BE2C (cell line): ENCODE data around the gene EGF. TPM values are rescaled to one million over a fixed set of nuclear protein-coding genes. Genes with fewer than 3 reads are reported as not detected.

ENCODE experiments used
- DNase-seq: peaks from one replicate; pipeline ENCODE4 v3.0.0-alpha.2; 2020
- H3K27me3 ChIP-seq: fragments of 250-450 bp; sonication (Bioruptor Pico); 2 replicates; pipeline ENCODE4 v1.5.1; 2020; ENCODE audit warnings: mild to moderate bottlenecking
- H3K36me3 ChIP-seq: fragments of 250-450 bp; sonication (Bioruptor Pico); 2 replicates; pipeline ENCODE4 v1.5.1; 2020; ENCODE audit warnings: mild to moderate bottlenecking
- H3K4me1 ChIP-seq: fragments of 250-450 bp; sonication (Bioruptor Pico); 2 replicates; pipeline ENCODE4 v1.5.1; 2020
- H3K4me3 ChIP-seq: 2 replicates; pipeline ENCODE4 v1.5.1; 2011; ENCODE audit warnings: low read depth, low read length
- H3K9me3 ChIP-seq: fragments of 250-450 bp; sonication (Bioruptor Pico); 2 replicates; pipeline ENCODE4 v1.5.1; 2020
- polyA plus RNA-seq: library from polyadenylated mRNA; unstranded; fragments of >200 nt; gene quantifications from one replicate; pipeline ENCODE4 v1.2.1, GENCODE V29; 2012; ENCODE audit warnings: low read depth, missing spikeins; ENCODE audit not compliant: insufficient read length, insufficient read depth
- TF ChIP-seq, protein P1 (sequence below): IDR thresholded peaks from 2 replicates; pipeline ENCODE4 v1.5.1; 2012; ENCODE audit warnings: mild to moderate bottlenecking, low read depth, low read length

The EGF gene
- polyA plus RNA-seq: not detected

DNA sequence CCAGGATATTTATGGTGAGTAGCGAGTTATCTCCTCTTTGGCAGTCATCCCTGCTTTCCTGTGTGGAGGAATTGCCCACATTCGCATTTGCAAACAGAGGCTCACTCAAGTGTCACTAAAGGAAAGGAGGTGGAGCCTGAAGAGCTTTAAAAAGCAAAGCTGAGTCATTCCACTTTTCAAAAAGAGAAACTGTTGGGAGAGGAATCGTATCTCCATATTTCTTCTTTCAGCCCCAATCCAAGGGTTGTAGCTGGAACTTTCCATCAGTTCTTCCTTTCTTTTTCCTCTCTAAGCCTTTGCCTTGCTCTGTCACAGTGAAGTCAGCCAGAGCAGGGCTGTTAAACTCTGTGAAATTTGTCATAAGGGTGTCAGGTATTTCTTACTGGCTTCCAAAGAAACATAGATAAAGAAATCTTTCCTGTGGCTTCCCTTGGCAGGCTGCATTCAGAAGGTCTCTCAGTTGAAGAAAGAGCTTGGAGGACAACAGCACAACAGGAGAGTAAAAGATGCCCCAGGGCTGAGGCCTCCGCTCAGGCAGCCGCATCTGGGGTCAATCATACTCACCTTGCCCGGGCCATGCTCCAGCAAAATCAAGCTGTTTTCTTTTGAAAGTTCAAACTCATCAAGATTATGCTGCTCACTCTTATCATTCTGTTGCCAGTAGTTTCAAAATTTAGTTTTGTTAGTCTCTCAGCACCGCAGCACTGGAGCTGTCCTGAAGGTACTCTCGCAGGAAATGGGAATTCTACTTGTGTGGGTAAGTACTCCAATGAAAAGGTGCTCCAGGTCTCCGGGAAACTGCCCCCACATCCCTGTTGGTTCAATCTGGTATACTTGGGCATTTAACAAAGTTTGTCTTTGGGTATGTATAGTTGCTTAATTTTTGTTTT is at the start of gene EGF:
TSS of gene EGF (plus strand) at position 178 of the 890 bp plus-strand sequence. CDS start at position 631, 453 bp downstream.
- Histone ChIP-seq H3K4me3 (no peak within 1 kb of the TSS), H3K9me3 (no peaks in the 10 kb centered on the region), H3K27me3 (peaks cover 37% of the 10 kb centered on the region), H3K36me3 (no peaks in the 10 kb centered on the region), H3K4me1 (no peaks in the 10 kb centered on the region)
- TF ChIP-seq, protein P1, sequence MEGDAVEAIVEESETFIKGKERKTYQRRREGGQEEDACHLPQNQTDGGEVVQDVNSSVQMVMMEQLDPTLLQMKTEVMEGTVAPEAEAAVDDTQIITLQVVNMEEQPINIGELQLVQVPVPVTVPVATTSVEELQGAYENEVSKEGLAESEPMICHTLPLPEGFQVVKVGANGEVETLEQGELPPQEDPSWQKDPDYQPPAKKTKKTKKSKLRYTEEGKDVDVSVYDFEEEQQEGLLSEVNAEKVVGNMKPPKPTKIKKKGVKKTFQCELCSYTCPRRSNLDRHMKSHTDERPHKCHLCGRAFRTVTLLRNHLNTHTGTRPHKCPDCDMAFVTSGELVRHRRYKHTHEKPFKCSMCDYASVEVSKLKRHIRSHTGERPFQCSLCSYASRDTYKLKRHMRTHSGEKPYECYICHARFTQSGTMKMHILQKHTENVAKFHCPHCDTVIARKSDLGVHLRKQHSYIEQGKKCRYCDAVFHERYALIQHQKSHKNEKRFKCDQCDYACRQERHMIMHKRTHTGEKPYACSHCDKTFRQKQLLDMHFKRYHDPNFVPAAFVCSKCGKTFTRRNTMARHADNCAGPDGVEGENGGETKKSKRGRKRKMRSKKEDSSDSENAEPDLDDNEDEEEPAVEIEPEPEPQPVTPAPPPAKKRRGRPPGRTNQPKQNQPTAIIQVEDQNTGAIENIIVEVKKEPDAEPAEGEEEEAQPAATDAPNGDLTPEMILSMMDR: no peak
- DNase-seq: no peak

DNA sequence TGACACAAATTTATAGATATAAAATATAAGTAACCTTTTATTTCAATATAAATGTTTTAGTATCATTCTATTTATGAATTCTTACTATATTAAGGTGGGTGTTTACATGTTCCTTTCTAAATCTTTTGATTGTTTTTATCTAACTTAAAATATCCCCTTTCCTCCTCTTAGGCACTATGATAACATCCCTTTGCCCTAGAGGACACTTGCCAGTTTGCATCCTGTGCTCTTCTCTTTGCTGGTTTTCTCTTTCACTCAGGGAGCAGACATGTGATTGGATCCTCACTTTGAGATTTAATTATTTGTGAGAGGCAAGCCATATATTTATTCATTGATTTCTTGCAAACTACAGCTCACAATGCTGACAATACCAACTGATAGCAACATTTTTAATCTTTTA is 48.5 kb upstream of the EGF start:
- Histone ChIP-seq H3K4me3 (no peak overlapping the region), H3K27me3 (no peaks in the 10 kb centered on the region), H3K36me3 (no peaks in the 10 kb centered on the region), H3K4me1 (no peaks in the 10 kb centered on the region), H3K9me3 (no peaks in the 10 kb centered on the region)
- TF ChIP-seq, protein P1: no peak
- no peak for DNase-seq

DNA sequence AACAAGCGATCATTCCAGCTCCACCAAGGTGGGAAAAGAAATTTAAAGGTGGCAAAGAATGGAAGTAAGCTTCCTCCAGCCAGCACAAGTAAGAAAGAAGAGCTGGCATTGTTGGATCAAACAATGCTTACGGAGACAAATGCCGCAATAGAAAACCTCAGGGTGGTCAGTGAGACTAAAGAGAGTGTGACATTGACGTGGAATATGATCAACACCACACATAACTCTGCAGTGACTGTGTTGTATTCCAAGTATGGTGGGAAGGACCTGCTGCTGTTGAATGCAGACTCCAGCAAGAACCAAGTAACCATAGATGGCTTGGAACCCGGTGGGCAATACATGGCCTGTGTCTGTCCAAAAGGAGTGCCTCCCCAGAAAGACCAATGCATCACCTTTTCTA is 42.6 kb upstream of the EGF start:
- no peaks in the 10 kb centered on the region for H3K27me3 ChIP-seq
- no peaks in the 10 kb centered on the region for H3K4me1 ChIP-seq
- H3K9me3 ChIP-seq: no peaks in the 10 kb centered on the region
- DNase-seq: no peak
- H3K36me3 ChIP-seq: no peaks in the 10 kb centered on the region
- no peak overlapping the region for H3K4me3 ChIP-seq
- TF ChIP-seq, protein P1: no peak

DNA sequence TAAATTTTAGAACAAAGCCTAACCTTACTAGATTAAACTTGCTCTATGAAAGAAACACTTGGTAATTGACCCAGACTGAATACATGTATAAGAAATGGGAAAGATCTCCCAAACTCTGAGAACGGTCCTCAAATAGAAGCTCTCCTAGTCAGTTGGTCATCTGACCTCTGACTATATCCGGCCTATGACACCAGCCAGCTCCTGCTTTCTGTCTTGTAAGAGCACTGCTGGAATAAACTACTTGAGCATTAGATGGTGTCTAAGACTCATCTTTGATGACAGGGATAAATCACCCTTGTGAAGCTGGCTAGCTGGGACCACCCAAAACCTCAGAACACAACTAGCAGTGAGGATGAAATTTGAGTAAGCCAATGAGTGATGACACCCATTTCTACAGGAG is 40.6 kb upstream of the EGF start:
- Histone ChIP-seq H3K36me3 (no peaks in the 10 kb centered on the region), H3K9me3 (no peaks in the 10 kb centered on the region), H3K27me3 (no peaks in the 10 kb centered on the region), H3K4me1 (no peaks in the 10 kb centered on the region), H3K4me3 (no peak overlapping the region)
- TF ChIP-seq, protein P1: no peak
- DNase-seq: no peak

DNA sequence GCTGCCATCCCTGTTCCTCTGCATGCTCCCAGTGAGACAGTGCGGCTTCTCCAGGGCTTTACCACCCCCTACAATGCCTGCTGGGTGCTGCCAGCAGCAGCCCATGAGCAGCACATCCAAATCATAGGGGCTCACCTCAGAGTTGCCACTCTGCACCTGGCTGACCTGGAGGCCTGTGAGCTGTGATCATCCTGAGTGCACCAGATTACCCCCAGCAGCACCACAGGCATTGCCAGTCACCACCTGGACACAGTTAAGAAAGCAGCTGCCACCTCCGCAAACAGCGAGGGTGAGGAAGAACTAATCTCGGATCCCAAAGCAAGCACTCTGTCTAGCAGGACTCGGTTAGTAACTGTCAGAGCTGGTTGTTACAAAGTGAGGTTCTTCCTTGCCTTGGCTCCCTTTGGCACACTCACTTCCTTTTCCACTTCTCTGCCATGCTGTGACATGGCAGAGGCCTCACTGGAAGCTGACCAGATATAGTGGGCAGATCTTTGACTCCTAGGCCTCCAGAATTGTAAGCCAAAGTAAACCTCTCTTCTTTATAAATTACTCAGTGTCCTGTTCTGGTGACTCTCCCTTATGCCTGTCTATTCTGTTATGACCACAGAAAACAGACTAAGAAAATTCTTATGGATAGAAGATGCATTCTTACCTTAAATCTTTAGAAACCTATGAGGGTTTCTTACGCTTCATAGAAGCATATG is 39.6 kb upstream of the EGF start:
- H3K9me3 ChIP-seq: no peaks in the 10 kb centered on the region
- H3K27me3 ChIP-seq: no peaks in the 10 kb centered on the region
- H3K4me3 ChIP-seq: no peak overlapping the region
- no peak for DNase-seq
- TF ChIP-seq, protein P1: no peak
- H3K4me1 ChIP-seq: no peaks in the 10 kb centered on the region
- no peaks in the 10 kb centered on the region for H3K36me3 ChIP-seq
